ENCODE data around the gene ALK. TPM values are rescaled to one million over a fixed set of nuclear protein-coding genes. Genes with fewer than 3 reads are reported as not detected.

The ALK gene
- total RNA-seq, 1 donor from 2014 or later = 0.14 TPM

DNA sequence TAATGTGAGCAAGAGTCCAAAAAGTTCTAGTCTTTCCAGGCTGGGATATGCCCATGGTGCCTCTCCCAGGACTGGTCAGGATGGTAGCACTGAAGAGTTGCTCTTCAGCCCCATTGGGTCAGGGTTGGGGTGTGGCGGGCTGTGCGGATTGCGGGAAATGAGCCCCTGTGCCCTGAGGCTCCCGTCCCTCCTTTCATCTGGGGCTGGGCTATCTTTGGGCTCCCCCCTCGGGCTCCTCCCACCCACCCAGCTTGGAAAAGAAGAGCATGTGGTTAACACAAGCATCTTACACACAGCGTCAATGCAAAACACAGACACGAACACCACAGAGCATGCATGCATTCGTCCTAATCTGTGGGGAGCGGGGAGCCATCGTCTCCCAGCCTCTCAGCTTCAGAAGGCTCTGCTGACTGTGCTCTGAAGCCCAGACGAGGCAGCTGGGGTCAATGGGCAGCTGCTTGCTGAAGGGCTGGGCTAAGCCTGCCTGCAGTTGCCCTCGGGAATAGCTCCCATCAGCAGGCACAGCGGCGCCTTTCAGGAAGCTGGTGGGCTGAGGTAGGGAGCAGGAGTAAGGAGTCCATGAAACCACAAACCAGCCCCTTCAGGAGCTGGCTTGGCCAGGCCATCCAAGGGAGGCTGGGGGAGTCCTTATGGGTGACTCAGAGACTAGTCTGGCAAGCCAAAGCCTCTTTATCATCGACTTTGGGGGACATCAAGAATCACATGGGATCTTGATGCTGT, 693.3 kb downstream of the ALK start:
- no peak for DNase-seq

DNA sequence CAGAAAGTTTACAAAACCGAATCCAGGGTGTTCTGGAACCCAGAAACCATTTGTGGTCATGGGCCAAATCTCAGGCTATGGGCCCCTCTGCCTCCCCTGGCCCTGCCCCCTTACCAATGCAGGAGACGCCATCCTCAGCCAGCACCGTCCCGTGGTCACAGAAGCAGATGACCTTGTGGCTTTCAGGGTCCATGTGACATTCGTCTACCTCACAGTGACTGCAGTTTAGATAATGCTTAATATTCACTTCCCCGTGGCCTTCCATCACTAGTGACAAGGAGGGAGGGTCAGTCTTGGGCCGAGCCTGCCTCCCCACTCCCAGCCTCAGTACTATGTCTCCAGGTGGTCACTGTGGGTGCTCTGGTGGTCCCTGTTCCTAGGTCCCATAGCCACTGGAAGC, 694.6 kb downstream of the ALK start:
- intact Hi-C loops (cut with micrococcal nuclease) = no loop called here
- H3K27me3 ChIP-seq (ENCODE audit: low read depth) = peaks cover 67% of the 10 kb centered on the region
- TF ChIP-seq, protein P1, sequence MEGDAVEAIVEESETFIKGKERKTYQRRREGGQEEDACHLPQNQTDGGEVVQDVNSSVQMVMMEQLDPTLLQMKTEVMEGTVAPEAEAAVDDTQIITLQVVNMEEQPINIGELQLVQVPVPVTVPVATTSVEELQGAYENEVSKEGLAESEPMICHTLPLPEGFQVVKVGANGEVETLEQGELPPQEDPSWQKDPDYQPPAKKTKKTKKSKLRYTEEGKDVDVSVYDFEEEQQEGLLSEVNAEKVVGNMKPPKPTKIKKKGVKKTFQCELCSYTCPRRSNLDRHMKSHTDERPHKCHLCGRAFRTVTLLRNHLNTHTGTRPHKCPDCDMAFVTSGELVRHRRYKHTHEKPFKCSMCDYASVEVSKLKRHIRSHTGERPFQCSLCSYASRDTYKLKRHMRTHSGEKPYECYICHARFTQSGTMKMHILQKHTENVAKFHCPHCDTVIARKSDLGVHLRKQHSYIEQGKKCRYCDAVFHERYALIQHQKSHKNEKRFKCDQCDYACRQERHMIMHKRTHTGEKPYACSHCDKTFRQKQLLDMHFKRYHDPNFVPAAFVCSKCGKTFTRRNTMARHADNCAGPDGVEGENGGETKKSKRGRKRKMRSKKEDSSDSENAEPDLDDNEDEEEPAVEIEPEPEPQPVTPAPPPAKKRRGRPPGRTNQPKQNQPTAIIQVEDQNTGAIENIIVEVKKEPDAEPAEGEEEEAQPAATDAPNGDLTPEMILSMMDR (IDR thresholded peaks at IDR 0.05; ENCODE audit: borderline replicate concordance) = no peak
- no peaks in the 10 kb centered on the region for H3K9me3 ChIP-seq (replicated peaks)
- no peak for DNase-seq
- H3K4me3 ChIP-seq = no peak overlapping the region
- H3K27ac ChIP-seq (replicated peaks) = no peak overlapping the region
- H3K4me1 ChIP-seq = peaks cover 4% of the 10 kb centered on the region
- H3K36me3 ChIP-seq = no peaks in the 10 kb centered on the region

More for the DNA sequence above, 693.3 kb downstream of the ALK start:
- TF ChIP-seq, protein P1 (IDR thresholded peaks at IDR 0.05; ENCODE audit: borderline replicate concordance) = no peak
- Histone ChIP-seq H3K4me3 (no peak overlapping the region), H3K9me3 (replicated peaks) (no peaks in the 10 kb centered on the region), H3K36me3 (no peaks in the 10 kb centered on the region), H3K27ac (replicated peaks) (no peak overlapping the region), H3K4me1 (peaks cover 4% of the 10 kb centered on the region), H3K27me3 (ENCODE audit: low read depth) (peaks cover 75% of the 10 kb centered on the region)
- intact Hi-C loops (cut with micrococcal nuclease) = no loop called here

DNA sequence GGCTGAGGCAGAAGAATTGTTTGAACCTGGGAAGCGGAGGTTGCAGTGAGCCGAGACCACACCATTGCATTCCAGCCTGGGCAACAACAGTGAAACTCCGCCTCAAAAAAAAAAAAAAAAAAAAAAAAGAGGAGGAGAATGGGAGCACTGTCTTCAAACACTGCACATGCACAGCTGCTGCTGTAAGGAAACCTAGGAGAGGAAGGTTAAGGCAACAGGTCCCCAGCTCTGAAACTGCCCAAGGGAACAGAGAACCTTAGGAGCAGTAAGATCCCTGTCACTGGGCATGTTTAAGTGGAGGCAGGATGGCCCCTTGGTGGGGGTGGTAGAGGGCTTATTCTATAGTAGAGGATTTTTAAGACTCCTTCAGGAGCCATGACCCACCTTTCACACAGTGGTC, 695.0 kb downstream of the ALK start:
- intact Hi-C loops (cut with micrococcal nuclease) = no loop called here
- Histone ChIP-seq H3K4me3 (no peak overlapping the region), H3K27ac (replicated peaks) (no peak overlapping the region), H3K36me3 (no peaks in the 10 kb centered on the region), H3K27me3 (ENCODE audit: low read depth) (peaks cover 70% of the 10 kb centered on the region), H3K4me1 (peaks cover 4% of the 10 kb centered on the region), H3K9me3 (replicated peaks) (no peaks in the 10 kb centered on the region)
- TF ChIP-seq, protein P1 (IDR thresholded peaks at IDR 0.05; ENCODE audit: borderline replicate concordance) = no peak
- DNase-seq = no peak

DNA sequence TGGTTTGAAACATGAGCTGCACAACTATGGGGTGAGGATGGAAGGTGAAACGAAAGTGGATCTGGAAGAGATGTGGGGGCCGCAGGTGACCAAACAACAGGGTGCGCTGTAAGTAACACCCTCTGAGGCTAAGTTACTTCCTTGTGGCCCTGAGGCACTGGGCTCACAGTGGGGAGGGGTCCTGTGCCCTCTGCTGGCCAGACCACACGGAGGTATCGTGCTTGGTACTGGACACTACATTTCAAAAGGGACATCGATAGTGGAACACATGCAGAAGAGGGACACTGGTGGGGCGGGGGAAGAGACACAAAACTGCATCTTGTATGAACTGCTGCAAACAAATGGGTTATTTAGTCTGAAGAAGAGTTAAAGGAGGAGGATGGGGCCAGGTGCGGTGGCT, 695.6 kb downstream of the ALK start:
- no peaks in the 10 kb centered on the region for H3K9me3 ChIP-seq (replicated peaks)
- no peak overlapping the region for H3K4me3 ChIP-seq

DNA sequence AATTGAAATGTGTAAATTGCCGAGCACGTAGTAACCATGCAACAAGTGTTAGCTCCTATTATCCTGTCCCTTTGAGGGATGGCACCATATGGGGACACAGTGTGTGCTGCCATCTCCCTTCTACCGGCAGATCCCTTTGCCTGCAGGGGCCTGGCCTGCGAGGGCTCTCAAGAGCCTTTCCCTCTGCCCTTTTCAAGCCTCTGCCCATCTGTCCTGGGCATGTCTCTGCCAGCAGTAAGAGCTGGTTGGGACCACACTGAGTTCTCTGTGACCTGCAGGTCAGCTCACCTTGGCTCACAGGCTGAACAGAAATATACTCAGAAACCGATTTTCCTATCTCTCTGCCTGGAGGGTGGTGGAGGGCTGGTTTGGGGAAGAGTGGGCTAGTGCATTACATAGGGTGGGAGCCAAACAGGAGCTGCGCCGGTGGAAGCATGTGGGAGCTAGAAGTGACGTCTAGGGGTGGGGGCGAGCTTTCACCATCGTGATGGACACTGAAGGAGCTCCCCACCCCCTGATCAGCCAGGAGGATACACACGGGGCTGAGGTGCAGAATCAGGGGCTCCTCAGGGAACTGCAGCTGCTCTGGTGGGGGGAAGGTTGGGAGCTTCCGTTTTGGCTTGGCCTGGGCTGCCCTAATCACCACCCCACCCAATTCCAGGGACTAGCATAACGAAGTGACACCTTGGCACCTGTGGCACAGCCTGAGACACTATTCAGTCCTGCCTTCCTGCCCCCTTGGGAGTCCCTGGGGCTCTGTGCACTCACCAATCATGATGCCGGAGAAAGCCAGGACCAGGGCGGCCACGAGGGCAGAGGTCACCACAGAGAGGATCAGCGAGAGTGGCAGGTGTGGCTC, 696.5 kb downstream of the ALK start:
- H3K4me3 ChIP-seq = no peak overlapping the region
- DNase-seq = no peak
- no peak overlapping the region for H3K27ac ChIP-seq (replicated peaks)
- H3K9me3 ChIP-seq (replicated peaks) = no peaks in the 10 kb centered on the region
- intact Hi-C loops (cut with micrococcal nuclease) = no loop called here
- TF ChIP-seq, protein P1 (IDR thresholded peaks at IDR 0.05; ENCODE audit: borderline replicate concordance) = no peak
- peaks cover 73% of the 10 kb centered on the region for H3K27me3 ChIP-seq (ENCODE audit: low read depth)
- no peaks in the 10 kb centered on the region for H3K36me3 ChIP-seq
- peaks cover 4% of the 10 kb centered on the region for H3K4me1 ChIP-seq

More for the DNA sequence above, 695.6 kb downstream of the ALK start:
- TF ChIP-seq, protein P1 (IDR thresholded peaks at IDR 0.05; ENCODE audit: borderline replicate concordance) = no peak
- Histone ChIP-seq H3K4me1 (peaks cover 4% of the 10 kb centered on the region), H3K27me3 (ENCODE audit: low read depth) (peaks cover 75% of the 10 kb centered on the region), H3K36me3 (no peaks in the 10 kb centered on the region), H3K27ac (replicated peaks) (no peak overlapping the region)
- DNase-seq = no peak
- intact Hi-C loops (cut with micrococcal nuclease) = no loop called here

Measured in left ventricle myocardium inferior (tissue), 1 donor.